ENCODE results near the gene SMIM35.

DNA sequence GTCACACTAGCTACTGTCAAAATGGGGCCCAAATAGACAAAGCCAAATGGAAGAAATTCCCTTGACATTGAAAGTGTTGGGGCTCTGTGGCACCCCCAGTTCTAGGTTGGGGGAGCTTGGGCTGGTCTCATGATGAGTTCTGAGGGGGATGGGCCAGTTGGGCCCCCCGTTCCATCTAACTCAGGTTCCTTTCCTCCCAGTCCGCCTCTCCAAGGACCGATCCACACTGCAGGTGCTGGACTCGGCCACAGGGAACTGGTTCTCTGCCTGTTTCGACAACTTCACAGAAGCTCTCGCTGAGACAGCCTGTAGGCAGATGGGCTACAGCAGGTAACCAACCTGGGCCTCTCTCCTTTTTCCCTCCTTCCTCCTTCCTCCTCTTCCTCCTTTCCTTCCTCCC, 17.7 kb upstream of the SMIM35 start:
- TF ChIP-seq POLR2A (IDR thresholded peaks at IDR 0.05) = no peak
- TF ChIP-seq, protein P1, sequence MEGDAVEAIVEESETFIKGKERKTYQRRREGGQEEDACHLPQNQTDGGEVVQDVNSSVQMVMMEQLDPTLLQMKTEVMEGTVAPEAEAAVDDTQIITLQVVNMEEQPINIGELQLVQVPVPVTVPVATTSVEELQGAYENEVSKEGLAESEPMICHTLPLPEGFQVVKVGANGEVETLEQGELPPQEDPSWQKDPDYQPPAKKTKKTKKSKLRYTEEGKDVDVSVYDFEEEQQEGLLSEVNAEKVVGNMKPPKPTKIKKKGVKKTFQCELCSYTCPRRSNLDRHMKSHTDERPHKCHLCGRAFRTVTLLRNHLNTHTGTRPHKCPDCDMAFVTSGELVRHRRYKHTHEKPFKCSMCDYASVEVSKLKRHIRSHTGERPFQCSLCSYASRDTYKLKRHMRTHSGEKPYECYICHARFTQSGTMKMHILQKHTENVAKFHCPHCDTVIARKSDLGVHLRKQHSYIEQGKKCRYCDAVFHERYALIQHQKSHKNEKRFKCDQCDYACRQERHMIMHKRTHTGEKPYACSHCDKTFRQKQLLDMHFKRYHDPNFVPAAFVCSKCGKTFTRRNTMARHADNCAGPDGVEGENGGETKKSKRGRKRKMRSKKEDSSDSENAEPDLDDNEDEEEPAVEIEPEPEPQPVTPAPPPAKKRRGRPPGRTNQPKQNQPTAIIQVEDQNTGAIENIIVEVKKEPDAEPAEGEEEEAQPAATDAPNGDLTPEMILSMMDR (IDR thresholded peaks at IDR 0.05) = no peak
